Small intestine (tissue), 16 donors: ENCODE results near the gene ERGIC2. TPM values are rescaled to one million over a fixed set of nuclear protein-coding genes. Genes with fewer than 3 reads are reported as not detected.

Experiments used
- DNase-seq, 2 donors: peaks; one replicate each; pipeline versions ENCODE4 v3.0.0 to v3.0.0-alpha.2; 2013
- FAIRE-seq: peaks from 2 replicates; lab custom pipeline; 2012; peaks lifted over from hg19 to GRCh38; lab: Jason Lieb, UNC
- H3K27ac ChIP-seq, 3 donors: one replicate each; pipeline ENCODE4 v1.5.1; 2013; ENCODE audit warnings: low read length in 2 of 3, mild to moderate bottlenecking in 2 of 3, control low read depth in 1 of 3, inconsistent platforms in 1 of 3, low read depth in 1 of 3, moderate library complexity in 1 of 3
- H3K27me3 ChIP-seq, 3 donors: one replicate each; pipeline ENCODE4 v1.6.1; 2013; ENCODE audit warnings: low read length in 3 of 3, inconsistent platforms in 1 of 3; ENCODE audit not compliant: control insufficient read depth in 3 of 3, insufficient read depth in 3 of 3
- H3K36me3 ChIP-seq, 3 donors: one replicate each; pipeline ENCODE4 v1.6.1; 2013; ENCODE audit warnings: low read length in 3 of 3, inconsistent platforms in 1 of 3, low read depth in 1 of 3, mild to moderate bottlenecking in 1 of 3, moderate library complexity in 1 of 3; ENCODE audit not compliant: control insufficient read depth in 3 of 3, insufficient read depth in 2 of 3
- H3K4me1 ChIP-seq, 3 donors: one replicate each; pipeline ENCODE4 v1.6.1; 2013; ENCODE audit warnings: low read length in 2 of 3, inconsistent platforms in 1 of 3, low read depth in 1 of 3, mild to moderate bottlenecking in 1 of 3, moderate library complexity in 1 of 3; ENCODE audit not compliant: control insufficient read depth in 3 of 3, insufficient read depth in 2 of 3
- H3K4me3 ChIP-seq, 3 donors: one replicate each; pipeline ENCODE4 v1.5.1; 2013; ENCODE audit warnings: low read length in 3 of 3, control low read depth in 1 of 3, inconsistent platforms in 1 of 3, low read depth in 1 of 3, mild to moderate bottlenecking in 1 of 3, moderate library complexity in 1 of 3
- H3K9me3 ChIP-seq, 2 donors: one replicate each; pipeline ENCODE4 v1.6.1; 2013; ENCODE audit warnings: low read depth in 1 of 2, low read length in 1 of 2; ENCODE audit not compliant: control insufficient read depth in 2 of 2, insufficient read depth in 1 of 2
- WGBS, 3 donors: extraction: QIAGEN DNeasy Blood & Tissue Kit; methylation state at CpG; one replicate each; pipeline ENCODE4 v1.1.7; 2013; 5-methylcytosine and 5-hydroxymethylcytosine counted together
- long read RNA-seq, 10 donors: transcript quantifications; one replicate each; lab custom pipeline, GENCODE V29; 2026
- polyA plus RNA-seq, 4 donors: library from polyadenylated mRNA; stranded (reverse) in 3 of 4; unstranded in 1 of 4; fragments of 200-250 nt in 3 of 4; fragments of 120-200 nt in 1 of 4; gene quantifications; one replicate each; pipeline versions ENCODE4 v1.2.1 to v1.2.3, GENCODE V29; 2013
- donor health status: healthy with polysubstance abuse.
- donor health status: control.
- donor health status: control.
- donor health status: Bipolar disorder and iron deficiency.
- donor health status: healthy.

ERGIC2 gene, protein sequence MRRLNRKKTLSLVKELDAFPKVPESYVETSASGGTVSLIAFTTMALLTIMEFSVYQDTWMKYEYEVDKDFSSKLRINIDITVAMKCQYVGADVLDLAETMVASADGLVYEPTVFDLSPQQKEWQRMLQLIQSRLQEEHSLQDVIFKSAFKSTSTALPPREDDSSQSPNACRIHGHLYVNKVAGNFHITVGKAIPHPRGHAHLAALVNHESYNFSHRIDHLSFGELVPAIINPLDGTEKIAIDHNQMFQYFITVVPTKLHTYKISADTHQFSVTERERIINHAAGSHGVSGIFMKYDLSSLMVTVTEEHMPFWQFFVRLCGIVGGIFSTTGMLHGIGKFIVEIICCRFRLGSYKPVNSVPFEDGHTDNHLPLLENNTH
- 10 to 100 TPM; 10.8 to 59.9 (median 24.1) TPM for polyA plus RNA-seq
- long read RNA-seq, donor 1, full-length matches to known transcripts: 21 of 35 reads
- long read RNA-seq, donor 1, partial matches to known transcripts: 7 of 35 reads
- long read RNA-seq, donor 1, other reads (novel, unspliced or antisense): 7 of 35 reads
- long read RNA-seq, donor 2, full-length matches to known transcripts: 15 of 15 reads
- long read RNA-seq, donor 2, partial matches to known transcripts: 0 of 15 reads
- long read RNA-seq, donor 2, other reads (novel, unspliced or antisense): 0 of 15 reads
- long read RNA-seq, donor 3, full-length matches to known transcripts: 3 of 3 reads
- long read RNA-seq, donor 3, partial matches to known transcripts: 0 of 3 reads
- long read RNA-seq, donor 3, other reads (novel, unspliced or antisense): 0 of 3 reads
- long read RNA-seq, donor 4: 0 reads
- long read RNA-seq, donor 5, full-length matches to known transcripts: 1 of 1 reads
- long read RNA-seq, donor 5, partial matches to known transcripts: 0 of 1 reads
- long read RNA-seq, donor 5, other reads (novel, unspliced or antisense): 0 of 1 reads
- long read RNA-seq, donor 6, full-length matches to known transcripts: 9 of 9 reads
- long read RNA-seq, donor 6, partial matches to known transcripts: 0 of 9 reads
- long read RNA-seq, donor 6, other reads (novel, unspliced or antisense): 0 of 9 reads
- long read RNA-seq, donor 7: 0 reads
- long read RNA-seq, donor 8, full-length matches to known transcripts: 3 of 3 reads
- long read RNA-seq, donor 8, partial matches to known transcripts: 0 of 3 reads
- long read RNA-seq, donor 8, other reads (novel, unspliced or antisense): 0 of 3 reads
- long read RNA-seq, donor 9, full-length matches to known transcripts: 3 of 3 reads
- long read RNA-seq, donor 9, partial matches to known transcripts: 0 of 3 reads
- long read RNA-seq, donor 9, other reads (novel, unspliced or antisense): 0 of 3 reads
- long read RNA-seq, donor 10, full-length matches to known transcripts: 24 of 24 reads
- long read RNA-seq, donor 10, partial matches to known transcripts: 0 of 24 reads
- long read RNA-seq, donor 10, other reads (novel, unspliced or antisense): 0 of 24 reads

DNA sequence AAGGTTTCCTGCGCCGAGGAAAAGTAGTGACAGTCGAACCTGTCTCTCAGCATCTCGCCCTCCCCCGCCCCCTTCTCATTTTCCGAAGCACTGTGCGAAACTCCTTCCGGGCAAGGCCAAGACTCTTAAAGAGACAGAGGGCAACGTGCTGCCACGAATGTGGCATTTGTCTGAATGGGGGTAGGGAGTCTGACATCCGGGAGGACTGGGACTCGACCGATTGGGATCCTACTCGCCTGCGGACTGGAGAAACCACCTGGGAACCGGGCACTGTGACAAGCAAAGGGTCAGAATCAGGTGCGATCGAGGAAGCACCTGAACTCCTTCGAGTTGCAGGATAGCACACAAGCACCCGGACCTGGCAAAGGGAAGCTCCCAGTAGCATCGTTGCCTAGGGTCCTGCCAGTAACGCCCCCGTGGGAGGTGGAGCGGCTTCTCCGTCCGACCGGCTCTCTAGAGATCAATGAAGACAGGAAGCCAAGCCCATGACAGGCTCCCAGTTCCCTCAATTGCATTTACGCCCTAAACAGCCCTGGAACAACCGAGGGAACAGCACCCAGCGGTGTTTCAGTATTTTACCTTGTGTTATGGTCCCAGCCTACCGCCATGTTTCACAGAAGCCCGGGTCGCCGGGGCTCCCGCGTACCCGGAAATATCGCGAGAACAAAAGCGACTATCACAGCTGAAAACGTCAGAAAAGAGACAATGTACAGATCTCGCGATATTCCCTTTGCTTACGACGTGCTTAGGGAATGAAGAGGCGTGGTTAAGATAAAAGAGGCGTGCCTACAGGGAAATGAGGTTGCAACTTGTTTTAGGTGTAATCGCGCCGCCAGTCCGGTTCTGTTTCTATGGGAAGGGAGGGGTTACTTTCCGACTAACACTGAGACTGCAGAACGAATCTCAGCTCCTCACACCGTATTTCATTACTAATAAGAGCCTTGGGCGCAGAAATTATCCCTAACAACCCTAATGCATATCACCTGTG is at the start of gene ERGIC2:
ERGIC2 (minus strand) TSS at position 637 of the 988 bp plus-strand sequence. CDS start 9,539 bp downstream, outside the sequence.
- H3K4me3 ChIP-seq: peak within 1 kb of the TSS; percentile 80 to 91 (median 88)
- H3K4me1 ChIP-seq: peaks cover 0 to 2% (median 0%) of the 10 kb centered on the region in 3 donors
- H3K27me3 ChIP-seq: no peaks in the 10 kb centered on the region
- WGBS, 3 donors: 0% methylated on average over 55 of the region's 55 CpGs
- H3K27ac ChIP-seq: peak within 1 kb of the TSS; percentile 87 to 96 (median 92)
- FAIRE-seq (peak; percentile 41), DNase-seq (peak; percentile 99)
- H3K9me3 ChIP-seq: no peaks in the 10 kb centered on the region
- H3K36me3 ChIP-seq: peaks cover 0 to 2% (median 0%) of the 10 kb centered on the region in 3 donors

DNA sequence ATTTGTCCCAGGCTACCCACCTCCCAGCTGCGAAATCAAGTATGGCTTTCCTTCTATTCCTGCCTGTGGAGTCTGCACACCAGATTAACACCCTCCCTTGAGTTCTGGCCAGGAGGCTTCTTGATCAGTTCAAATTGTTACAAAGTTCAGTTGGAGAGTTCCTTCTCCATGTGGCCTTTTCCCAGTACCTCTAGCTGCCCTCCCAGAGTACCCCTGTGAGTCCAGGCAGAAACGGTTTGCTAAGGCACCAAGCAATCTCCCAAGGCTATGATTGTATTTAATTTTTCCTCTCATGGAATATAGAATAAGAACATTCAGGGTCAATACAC is 49.7 kb upstream of the ERGIC2 start:
- H3K27ac ChIP-seq: no peak overlapping the region
- FAIRE-seq (no peak), DNase-seq (peak in 1 of 2 donors; percentile 39)
- H3K4me3 ChIP-seq: no peak overlapping the region
- no peaks in the 10 kb centered on the region for H3K9me3 ChIP-seq
- H3K4me1 ChIP-seq: no peaks in the 10 kb centered on the region
- H3K27me3 ChIP-seq: no peaks in the 10 kb centered on the region
- 38 to 69% (median 45%) methylated on average over 2 of the region's 2 CpGs for WGBS, 3 donors
- H3K36me3 ChIP-seq: no peaks in the 10 kb centered on the region

DNA sequence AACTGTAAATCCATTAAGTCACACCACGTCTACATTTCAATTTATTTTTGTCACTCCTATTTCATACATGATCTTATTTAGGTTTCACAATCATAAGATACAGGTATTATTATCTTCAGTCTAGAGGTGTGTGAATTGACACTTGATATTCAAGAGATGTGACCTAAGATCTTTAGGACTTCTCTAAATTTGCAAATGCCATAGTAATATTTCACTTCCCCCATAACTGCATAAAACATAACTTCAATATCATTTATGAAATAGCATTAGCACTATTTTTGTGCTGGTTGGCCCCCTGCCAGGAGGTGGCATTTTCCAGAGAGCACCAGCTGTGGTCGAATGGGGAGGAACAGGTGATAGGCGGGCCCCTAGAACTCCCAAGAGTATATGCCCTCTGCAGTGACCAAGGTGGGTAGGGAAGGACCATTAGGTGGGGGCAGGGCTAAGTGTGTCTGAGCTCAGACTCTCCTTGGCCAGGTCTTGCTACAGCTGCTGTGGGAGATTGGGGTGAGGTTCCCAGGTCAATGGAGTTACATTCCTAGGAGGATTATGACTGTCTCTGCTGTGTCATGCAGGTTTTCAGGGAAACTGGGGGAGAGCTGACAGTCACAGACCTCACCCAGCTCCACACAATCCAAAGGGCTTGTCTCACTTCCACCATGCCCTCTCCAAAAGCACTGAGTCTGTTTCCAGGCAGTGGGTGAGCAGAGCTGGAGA is 49.2 kb upstream of the ERGIC2 start:
- FAIRE-seq (no peak), DNase-seq (no peak)
- H3K27me3 ChIP-seq: no peaks in the 10 kb centered on the region
- H3K4me3 ChIP-seq: no peak overlapping the region
- H3K36me3 ChIP-seq: no peaks in the 10 kb centered on the region
- H3K27ac ChIP-seq: no peak overlapping the region
- 52 to 66% (median 52%) methylated on average over 3 of the region's 3 CpGs for WGBS, 3 donors
- no peaks in the 10 kb centered on the region for H3K4me1 ChIP-seq
- no peaks in the 10 kb centered on the region for H3K9me3 ChIP-seq

DNA sequence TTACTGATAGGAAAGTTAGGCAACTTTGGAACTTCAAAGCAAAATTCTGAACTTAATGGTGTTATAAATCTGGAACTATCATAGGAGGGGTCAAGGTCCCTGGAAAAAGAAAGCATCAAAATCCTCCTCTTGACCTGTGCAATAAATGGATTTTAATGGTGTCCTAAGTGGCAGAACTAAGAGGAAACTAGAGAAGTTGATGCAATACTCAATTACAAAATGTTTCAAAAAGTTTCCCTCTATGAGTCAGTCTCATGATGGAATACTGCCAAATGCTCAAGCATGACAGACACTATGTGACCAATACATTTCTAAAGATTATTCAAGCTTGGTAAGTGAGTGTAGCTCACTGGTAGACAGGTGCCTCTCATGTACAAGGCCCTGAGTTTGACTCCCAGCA is 47.7 kb upstream of the ERGIC2 start:
- H3K27me3 ChIP-seq: no peaks in the 10 kb centered on the region
- DNase-seq (peak; percentile 16 to 89), FAIRE-seq (no peak)
- H3K4me1 ChIP-seq: no peaks in the 10 kb centered on the region
- no peak overlapping the region for H3K27ac ChIP-seq
- H3K9me3 ChIP-seq: no peaks in the 10 kb centered on the region
- no peak overlapping the region for H3K4me3 ChIP-seq
- H3K36me3 ChIP-seq: no peaks in the 10 kb centered on the region

DNA sequence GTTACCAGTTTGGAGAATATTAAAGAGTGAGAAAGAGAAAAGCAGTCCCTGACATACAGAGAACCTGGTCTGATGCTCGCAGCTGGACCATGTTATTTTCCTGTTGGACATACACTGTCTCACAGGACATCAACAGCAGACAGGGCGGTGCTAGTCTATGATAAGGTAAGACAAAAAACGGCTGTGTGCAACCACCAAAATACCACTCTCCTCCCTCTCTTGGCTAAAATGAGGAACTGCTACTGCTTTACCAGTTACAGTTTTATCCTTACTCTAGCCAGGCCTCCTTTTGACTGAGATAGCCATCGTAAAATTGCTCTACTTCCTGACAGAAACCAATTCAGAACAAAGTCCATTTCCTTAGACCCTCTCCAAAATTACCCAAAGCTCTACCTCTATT is 47.0 kb upstream of the ERGIC2 start:
- FAIRE-seq (no peak), DNase-seq (peak in 1 of 2 donors; percentile 7)
- Histone ChIP-seq H3K27ac (no peak overlapping the region), H3K27me3 (no peaks in the 10 kb centered on the region), H3K9me3 (no peaks in the 10 kb centered on the region), H3K4me3 (no peak overlapping the region), H3K4me1 (no peaks in the 10 kb centered on the region), H3K36me3 (no peaks in the 10 kb centered on the region)
- 42 to 52% (median 52%) methylated on average over 4 of the region's 4 CpGs for WGBS, 3 donors

DNA sequence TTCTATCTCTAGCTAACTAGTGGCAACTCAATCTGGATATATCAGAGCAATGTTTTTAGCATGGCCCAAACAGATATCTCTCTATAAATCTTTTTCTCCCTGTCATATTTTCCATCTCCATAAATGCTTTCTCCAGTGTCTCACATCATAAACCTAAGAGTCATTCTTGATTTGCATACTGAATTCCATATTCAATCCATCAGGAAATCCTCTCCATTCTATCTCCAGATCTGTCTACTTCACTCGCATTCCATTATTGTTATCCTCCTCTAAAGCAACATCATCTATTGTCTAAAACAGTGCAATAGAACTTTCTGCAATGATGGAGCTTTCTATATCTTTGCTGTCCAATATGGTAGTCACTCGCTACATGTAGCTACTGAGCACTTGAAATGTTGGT is 45.5 kb upstream of the ERGIC2 start:
- WGBS, 3 donors: 90 to 98% (median 94%) methylated on average over 2 of the region's 2 CpGs
- Histone ChIP-seq H3K27me3 (no peaks in the 10 kb centered on the region), H3K4me3 (no peak overlapping the region), H3K36me3 (no peaks in the 10 kb centered on the region), H3K9me3 (no peaks in the 10 kb centered on the region), H3K4me1 (no peaks in the 10 kb centered on the region), H3K27ac (no peak overlapping the region)
- DNase-seq (no peak), FAIRE-seq (no peak)

DNA sequence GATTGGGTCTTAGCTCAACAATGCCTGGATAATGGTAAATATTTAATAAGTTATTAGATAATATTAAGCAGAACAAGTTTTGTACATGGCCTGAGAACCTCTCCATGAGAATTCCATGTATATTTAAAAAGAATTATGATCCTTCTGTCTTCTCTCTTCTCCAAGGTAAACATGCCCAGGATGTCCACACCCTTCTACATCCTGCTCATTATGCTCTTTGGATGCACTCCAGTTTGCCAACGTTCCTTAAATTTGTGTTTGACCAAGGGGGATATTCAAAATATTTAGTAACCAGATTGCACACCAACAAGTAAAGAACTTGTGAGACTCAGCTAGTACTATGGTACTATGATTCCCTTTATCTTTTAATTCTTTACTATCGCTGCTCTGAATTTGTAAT is 44.8 kb upstream of the ERGIC2 start:
- FAIRE-seq: no peak
- no peaks in the 10 kb centered on the region for H3K4me1 ChIP-seq
- DNase-seq: no peak
- no peaks in the 10 kb centered on the region for H3K27me3 ChIP-seq
- H3K36me3 ChIP-seq: no peaks in the 10 kb centered on the region
- WGBS, 3 donors: 56 to 67% (median 58%) methylated on average over 2 of the region's 2 CpGs
- H3K4me3 ChIP-seq: no peak overlapping the region
- H3K27ac ChIP-seq: no peak overlapping the region
- H3K9me3 ChIP-seq: no peaks in the 10 kb centered on the region
